GM19468 (cell line): ENCODE results near the gene INSM1.

ENCODE experiments used
- ATAC-seq: cut with Tn5 transposase; IDR thresholded peaks from one replicate; pipeline ENCODE4 v1.9.1; 2021; ENCODE audit warnings: mild to moderate bottlenecking, moderate library complexity, moderate number of reproducible peaks; ENCODE audit not compliant: unreplicated experiment; ENCODE audit errors: extremely low read depth

Gene INSM1

GRCh38 chr20:20391766-20392165 is 23.9 kb downstream of the INSM1 start:
- no peak for ATAC-seq

DNA sequence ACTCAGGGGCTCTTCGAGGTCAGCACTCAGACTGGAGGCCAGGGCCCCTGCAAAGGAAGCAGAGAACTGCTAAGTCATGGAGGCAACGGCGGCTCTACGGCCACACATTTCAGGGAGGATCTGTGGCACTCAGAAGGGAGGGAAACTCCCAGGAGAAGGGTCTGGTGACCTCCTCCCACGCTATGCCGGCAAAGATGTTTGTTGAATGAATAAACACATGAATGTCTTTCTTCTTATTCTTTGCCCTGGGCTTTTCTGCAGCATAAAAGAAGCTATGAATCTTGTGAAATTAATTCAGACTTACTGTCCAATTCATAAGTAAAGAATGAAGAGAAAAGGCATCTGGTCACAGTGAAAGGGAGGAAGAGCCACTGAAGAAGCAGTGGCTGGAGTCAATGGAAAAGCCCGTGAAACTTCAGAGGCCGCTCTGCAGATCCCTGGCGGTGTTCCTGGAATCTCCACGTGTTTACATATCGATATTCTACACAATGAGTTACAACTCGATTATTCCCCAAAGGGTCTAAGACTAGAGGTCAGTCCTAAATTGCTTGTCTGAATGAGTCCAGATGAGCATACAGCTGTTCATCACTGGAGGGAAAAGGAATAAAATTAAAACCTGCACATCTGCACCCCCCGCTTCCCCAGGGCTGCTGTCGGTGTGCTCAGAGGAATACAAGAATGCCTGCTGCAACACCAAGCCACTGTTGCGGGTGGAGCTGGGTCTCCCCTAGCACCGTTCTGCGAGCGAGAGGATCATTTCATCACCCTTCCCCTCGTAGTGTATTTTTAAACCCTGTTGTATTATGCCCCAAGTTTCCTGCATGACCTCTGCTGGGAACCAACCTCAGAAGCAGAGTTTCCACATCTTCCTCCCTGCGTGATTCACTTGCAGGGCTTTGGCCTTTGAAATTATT is 25.6 kb downstream of the INSM1 start:
- ATAC-seq, result no peak

DNA sequence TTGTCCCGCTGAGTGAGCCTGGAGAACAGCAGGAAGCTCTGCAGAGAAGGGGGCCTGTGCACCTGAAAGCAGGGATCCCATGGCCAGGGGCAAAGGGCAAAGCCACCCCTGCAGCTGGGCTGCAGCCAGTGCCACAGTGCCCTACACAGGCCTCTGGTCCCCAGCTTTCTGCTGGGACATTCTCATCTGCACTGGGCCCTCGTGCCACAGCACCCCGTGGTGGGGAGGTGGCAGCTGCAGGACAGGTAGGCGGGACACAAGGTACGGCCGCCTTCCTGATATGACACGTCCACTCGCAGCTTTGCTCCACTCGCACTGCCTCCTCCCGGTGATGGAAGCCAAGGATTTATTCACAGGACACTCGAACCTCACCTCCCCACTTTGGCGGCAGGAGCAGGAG is 27.2 kb downstream of the INSM1 start:
- ATAC-seq, result no peak

GRCh38 chr20:20395903-20396568 is 28.1 kb downstream of the INSM1 start:
- no peak for ATAC-seq

GRCh38 chr20:20396794-20397193 is 28.9 kb downstream of the INSM1 start:
- ATAC-seq, result no peak

GRCh38 chr20:20398123-20398522 is 30.2 kb downstream of the INSM1 start:
- no peak for ATAC-seq

DNA sequence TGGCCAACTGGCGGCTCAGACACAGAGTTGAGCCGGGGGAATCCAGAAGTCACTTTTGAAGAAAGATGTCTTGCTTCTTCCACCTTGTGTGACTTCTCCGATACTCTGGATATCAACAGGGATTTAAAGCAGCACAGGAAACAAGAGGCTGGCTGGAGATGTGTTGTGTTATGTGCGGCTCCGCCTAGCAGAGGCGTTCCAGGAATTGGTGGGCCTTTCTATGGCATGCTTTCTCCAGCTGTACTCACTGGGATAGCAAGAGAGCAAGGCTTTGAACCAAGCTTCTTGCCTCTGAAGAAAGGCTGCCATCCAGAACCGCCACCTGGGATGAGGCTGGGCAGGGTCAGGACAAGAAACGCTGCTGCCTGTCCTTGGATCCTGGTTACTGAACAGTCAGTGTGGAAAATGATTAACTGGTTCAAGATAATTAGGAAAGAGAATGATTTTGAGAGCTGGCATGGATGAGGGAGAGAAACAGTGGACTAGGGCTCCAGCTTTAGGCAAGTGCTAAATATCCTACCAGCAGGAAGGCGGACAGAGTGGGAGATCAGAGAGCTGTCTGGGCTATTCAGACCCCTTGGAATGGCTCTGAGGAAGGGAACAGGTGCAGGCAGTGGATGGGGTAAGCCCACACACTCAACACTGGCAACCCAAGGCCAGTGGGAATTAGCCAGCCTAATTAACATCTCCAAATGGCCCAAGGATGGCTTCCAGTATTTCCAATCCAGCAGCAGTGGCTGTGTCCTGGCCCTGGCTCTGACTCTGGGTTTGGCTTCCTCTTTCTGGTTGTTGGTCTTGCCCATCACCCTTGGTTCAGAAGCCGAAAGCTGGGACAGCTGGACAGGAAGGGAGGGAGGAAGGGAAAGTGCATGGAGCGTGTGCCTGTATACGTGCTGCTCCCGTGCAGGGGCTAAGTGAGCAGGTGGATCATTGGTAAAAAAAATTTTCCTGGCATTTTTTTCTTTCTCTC is 31.9 kb downstream of the INSM1 start:
- ATAC-seq, result no peak

- ATAC-seq, result no peak
These were observed 34.1 kb downstream of the INSM1 start for GRCh38 chr20:20401991-20402390.

GRCh38 chr20:20404633-20405032 is 36.7 kb downstream of the INSM1 start:
- ATAC-seq, result no peak

DNA sequence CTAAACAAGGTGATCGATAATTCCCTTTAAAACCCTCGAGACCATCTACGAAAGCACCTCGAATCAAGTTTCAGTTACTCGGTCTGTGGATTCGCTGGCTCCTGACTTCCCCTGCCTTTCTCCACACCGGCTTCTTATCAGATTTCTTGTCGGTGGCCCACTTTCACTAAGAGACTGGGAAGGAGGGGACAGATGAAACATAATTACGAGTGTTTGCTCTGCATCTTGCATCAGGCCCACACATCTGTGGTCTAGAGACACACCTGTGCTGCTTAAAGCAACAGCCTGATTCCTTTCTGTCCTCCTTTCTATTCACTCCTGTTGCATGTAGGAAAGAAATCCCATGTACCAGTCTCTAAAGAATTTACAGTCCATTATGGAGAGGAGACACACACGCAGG is 37.7 kb downstream of the INSM1 start:
- ATAC-seq, result no peak

DNA sequence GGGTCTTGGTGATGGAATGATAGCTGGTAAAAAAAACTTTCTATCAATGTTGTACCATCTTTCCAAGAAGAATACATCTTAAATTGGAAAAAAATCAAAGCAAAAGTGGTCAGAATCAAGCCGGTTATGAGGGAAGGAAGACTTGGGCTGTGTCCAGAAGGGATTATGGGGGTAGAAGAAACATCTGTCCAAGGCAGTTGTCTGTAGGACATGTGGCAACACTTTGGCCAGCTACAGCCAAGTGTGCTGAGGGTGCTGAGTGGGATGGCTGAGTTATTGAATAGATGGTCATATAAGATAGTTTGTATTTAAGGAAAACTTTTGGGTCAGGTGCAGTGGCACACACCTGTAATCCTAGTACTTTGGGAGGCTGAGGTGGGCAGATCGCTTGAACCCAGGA is 38.4 kb downstream of the INSM1 start:
- no peak for ATAC-seq

GRCh38 chr20:20407891-20408805 is 40.2 kb downstream of the INSM1 start:
- ATAC-seq, result no peak

DNA sequence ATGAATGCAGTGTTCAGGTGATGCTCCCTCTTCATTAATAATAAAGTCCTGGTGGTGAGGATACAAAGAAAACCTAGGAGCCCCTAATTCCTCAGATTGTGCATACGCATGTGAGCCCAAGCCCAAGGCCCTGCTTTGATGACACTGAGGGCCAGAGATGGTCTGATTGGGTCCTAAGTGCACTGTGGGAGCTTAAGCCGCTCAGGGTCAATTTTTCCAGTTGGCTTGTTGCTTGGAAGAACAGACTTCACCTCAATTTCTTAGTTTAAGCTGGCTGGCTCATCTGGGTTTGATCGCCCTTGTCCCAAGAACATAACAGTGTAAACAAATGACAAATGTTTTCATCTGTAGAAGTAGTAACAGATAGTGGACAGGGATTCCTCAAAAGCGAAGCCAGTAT is 41.4 kb downstream of the INSM1 start:
- no peak for ATAC-seq

GRCh38 chr20:20410678-20411077 is 42.8 kb downstream of the INSM1 start:
- ATAC-seq, result no peak

DNA sequence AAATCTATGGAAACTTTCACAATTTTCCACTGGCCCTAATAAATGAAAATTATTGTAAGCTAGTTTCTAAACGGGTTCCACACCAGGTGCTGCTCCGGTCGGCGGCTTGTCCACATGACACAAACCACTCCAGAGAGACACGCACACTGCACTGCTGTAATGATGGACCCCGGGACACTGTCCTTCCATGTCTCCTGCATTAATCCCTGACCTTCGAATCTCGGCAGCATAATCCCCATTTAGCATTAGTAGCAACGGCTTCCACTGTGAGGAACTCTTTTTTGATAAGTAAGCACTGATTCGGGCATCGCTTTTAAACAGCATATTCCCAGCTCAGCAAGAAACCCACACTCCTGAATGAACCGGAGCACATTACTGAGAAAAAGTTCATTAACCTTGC is 43.5 kb downstream of the INSM1 start:
- no peak for ATAC-seq

DNA sequence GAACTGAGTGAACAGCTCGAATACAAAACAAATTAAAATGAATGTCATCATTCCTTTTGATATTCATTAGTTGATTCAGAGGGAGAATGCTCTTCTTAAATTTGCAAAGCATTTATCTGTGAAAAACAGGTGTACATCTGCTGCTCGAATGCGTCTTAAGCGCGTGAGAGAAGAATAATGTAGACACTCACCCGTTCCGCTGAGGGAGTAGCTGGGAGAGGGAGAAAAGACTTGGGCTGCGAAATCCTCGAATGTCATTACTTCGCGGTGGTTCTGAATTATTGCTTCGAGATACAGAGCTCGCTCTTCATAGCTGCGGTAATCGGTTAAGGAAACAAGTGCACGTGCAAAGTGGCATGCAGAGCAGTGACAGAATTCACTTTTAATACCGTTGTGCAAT is 43.9 kb downstream of the INSM1 start:
- ATAC-seq, result no peak

GRCh38 chr20:20412750-20413149 is 44.8 kb downstream of the INSM1 start:
- ATAC-seq, result no peak

DNA sequence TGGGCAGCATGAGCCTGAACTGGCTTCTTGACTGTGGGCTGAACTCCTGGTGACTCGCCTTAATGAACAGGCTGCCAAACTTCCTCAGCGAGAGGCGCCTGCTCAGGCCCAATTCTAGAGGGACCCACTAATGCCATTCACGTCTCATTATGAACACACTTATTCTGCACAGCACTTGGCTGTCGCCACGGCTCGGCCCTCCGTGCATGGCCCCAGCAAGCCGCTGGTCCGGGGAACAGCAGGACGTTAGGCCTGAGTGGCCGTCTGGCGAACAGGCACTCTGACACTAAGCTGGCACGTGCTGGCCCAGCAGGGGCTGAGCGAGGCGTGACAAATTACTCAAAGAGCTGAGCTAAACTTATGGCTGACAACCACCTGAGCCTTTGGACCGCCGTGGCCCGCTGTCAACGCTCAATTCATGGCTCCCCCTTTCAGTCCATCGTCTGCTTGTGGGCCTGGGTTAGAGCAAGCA is 45.9 kb downstream of the INSM1 start:
- no peak for ATAC-seq

- no peak for ATAC-seq
These were observed 46.8 kb downstream of the INSM1 start for GRCh38 chr20:20414640-20415220.
